CD4-positive, alpha-beta T cell (primary cell): ENCODE data around the gene IFI27. TPM values are rescaled to one million over a fixed set of nuclear protein-coding genes. Genes with fewer than 3 reads are reported as not detected.

ENCODE experiments used
- ATAC-seq: fragments of 200-7000 bp; cut with Tn5 transposase; one replicate; pipeline ENCODE4 v1.10.0; 2022; ENCODE audit warnings: mild to moderate bottlenecking; ENCODE audit not compliant: poor library complexity
- CTCF ChIA-PET: fragments of 350-600 bp; sonication (Branson Sonifier 250); formaldehyde crosslinking; loops from one replicate; lab custom pipeline; 2021; ENCODE audit warnings: antibody characterized with exemption, inconsistent platforms; lab: Charles Lee
- POLR2A ChIA-PET: fragments of 350-600 bp; sonication (Branson Sonifier 250); formaldehyde crosslinking; loops from one replicate; lab custom pipeline; 2021; ENCODE audit warnings: antibody characterized with exemption, inconsistent platforms; lab: Charles Lee
- DNase-seq, 14 experiments: peaks; one replicate each; pipeline ENCODE4 v3.0.0-alpha.2; 2013 to 2020; ENCODE audit warnings: mixed read lengths in 2 of 14
- H3K27ac ChIP-seq, 2 donors: one replicate each; pipeline versions ENCODE4 v1.5.1 to v1.7.0; 2013; ENCODE audit warnings: low read length in 2 of 2, low read depth in 1 of 2, mild to moderate bottlenecking in 1 of 2
- H3K27me3 ChIP-seq, 2 experiments: 1 replicate in 1 of 2; 2 replicates in 1 of 2; pipeline versions ENCODE4 v1.6.1 to v1.7.0; 2013; ENCODE audit warnings: low read length in 2 of 2, control low read depth in 1 of 2, mild to moderate bottlenecking in 1 of 2, moderate library complexity in 1 of 2; ENCODE audit not compliant: insufficient read depth in 2 of 2, control insufficient read depth in 1 of 2
- H3K36me3 ChIP-seq: one replicate; pipeline ENCODE4 v1.6.1; 2013; ENCODE audit warnings: low read length, control low read depth; ENCODE audit not compliant: insufficient read depth
- H3K4me1 ChIP-seq: one replicate; pipeline ENCODE4 v1.6.1; 2013; ENCODE audit warnings: low read length, control low read depth; ENCODE audit not compliant: insufficient read depth
- H3K4me3 ChIP-seq: one replicate; pipeline ENCODE4 v1.5.1; 2013; ENCODE audit warnings: mild to moderate bottlenecking, low read length, moderate library complexity
- H3K9me3 ChIP-seq, 2 experiments: 1 replicate in 1 of 2; 2 replicates in 1 of 2; pipeline versions ENCODE4 v1.6.1 to v1.7.0; 2013; ENCODE audit warnings: low read length in 2 of 2, mild to moderate bottlenecking in 2 of 2, control low read depth in 1 of 2, moderate library complexity in 1 of 2; ENCODE audit not compliant: control insufficient read depth in 1 of 2, insufficient read depth in 1 of 2
- H3K27ac Mint-ChIP-seq: one replicate; pipeline ENCODE4 v1.8.0; 2020; ENCODE audit warnings: mixed read lengths
- H3K27me3 Mint-ChIP-seq: one replicate; pipeline ENCODE4 v1.8.0; 2021; ENCODE audit warnings: mixed read lengths
- H3K36me3 Mint-ChIP-seq: one replicate; pipeline ENCODE4 v1.8.0; 2021; ENCODE audit warnings: low read depth, mixed read lengths
- H3K4me1 Mint-ChIP-seq: one replicate; pipeline ENCODE4 v1.8.0; 2021; ENCODE audit warnings: low read depth, mixed read lengths
- H3K4me3 Mint-ChIP-seq: one replicate; pipeline ENCODE4 v1.8.0; 2020; ENCODE audit warnings: mild to moderate bottlenecking, mixed read lengths
- H3K9me3 Mint-ChIP-seq: one replicate; pipeline ENCODE4 v1.8.0; 2020; ENCODE audit warnings: mixed read lengths
- CTCF ChIP-seq: fragments of 200-600 bp; IDR thresholded peaks from one replicate; pipeline ENCODE4 v1.8.0; 2022; ENCODE audit warnings: antibody characterized with exemption, mild to moderate bottlenecking
- intact Hi-C, 2 experiments: fragments of 100-400 bp; cut with DNase I in 1 of 2; cut with micrococcal nuclease in 1 of 2; formaldehyde crosslinking; loops; one replicate each; pipeline versions ENCODE4 v1.15.1 to v1.9.0; 2023 to 2025; cut with DNase I, micrococcal nuclease
- total RNA-seq, 174 experiments: library from RNA in 2 of 174; stranded (reverse) in 2 of 174; gene quantifications; one replicate each; pipeline ENCODE4 v1.2.3 and lab custom pipeline; 2021 to 2026

The IFI27 gene
- total RNA-seq, 2 experiments from 2014 or later, result 1.7 to 2.2 TPM

GRCh38 chr14:94129111-94129757, 18.7 kb downstream of the IFI27 start, which contains the start of gene IFI27L2:
Gene IFI27L2 (minus strand): TSS chr14:94129604. CDS start chr14:94129564, 40 bp downstream.
- Mint-ChIP-seq H3K4me1 (peaks cover 20% of the 10 kb centered on the region), H3K27me3 (no peaks in the 10 kb centered on the region), H3K4me3 (peak within 1 kb of the TSS; percentile 88), H3K9me3 (no peaks in the 10 kb centered on the region), H3K27ac (peak within 1 kb of the TSS; percentile 45), H3K36me3 (peaks cover 4% of the 10 kb centered on the region)
- TF ChIP-seq CTCF, result peak; percentile 41
- Histone ChIP-seq H3K4me3 (peak within 1 kb of the TSS; percentile 73), H3K4me1 (peaks cover 18% of the 10 kb centered on the region), H3K9me3 (no peaks in the 10 kb centered on the region), H3K27ac (peak within 1 kb of the TSS in 1 of 2 donors; percentile 19), H3K36me3 (no peaks in the 10 kb centered on the region), H3K27me3 (no peaks in the 10 kb centered on the region)
- ATAC-seq (peak; percentile 93), DNase-seq (peak; percentile 27 to 84 (median 51))
- intact Hi-C loops, result loop anchor here in 1 of 2 experiments (2.0 kb wide), 1 partner anchor 46 kb away; no protein-coding TSS in a partner anchor
- POLR2A ChIA-PET, result interaction anchor here (1.1 to 4.7 kb wide), 4 partner anchors 29 to 53 kb away, joined by 4 to 33 read pairs (median 6); partner anchors contain the start of genes DDX24, IFI27L1 and PPP4R4
- CTCF ChIA-PET, result interaction anchor here (0.7 to 1.7 kb wide), 7 partner anchors 44 to 189 kb away, joined by 3 to 4 read pairs (median 3); partner anchors contain the start of gene PPP4R4

GRCh38 chr14:94129758-94130414, 19.4 kb downstream of the IFI27 start:
- H3K9me3 ChIP-seq, result no peaks in the 10 kb centered on the region
- peaks cover 4% of the 10 kb centered on the region for H3K36me3 Mint-ChIP-seq
- H3K36me3 ChIP-seq, result no peaks in the 10 kb centered on the region
- POLR2A ChIA-PET, result interaction anchor here (1.1 to 4.7 kb wide), 3 partner anchors 44 to 52 kb away, joined by 4 to 33 read pairs (median 9); partner anchors contain the start of genes DDX24, IFI27L1 and PPP4R4
- no peak overlapping the region for H3K27ac ChIP-seq
- DNase-seq, result peak in 5 of 14 experiments; percentile 26 to 73 (median 63)
- H3K4me1 ChIP-seq, result peaks cover 18% of the 10 kb centered on the region
- no peaks in the 10 kb centered on the region for H3K27me3 ChIP-seq
- H3K4me3 ChIP-seq, result peak overlapping the region; percentile 73
- intact Hi-C loops, result loop anchor here in 1 of 2 experiments (2.0 to 10.0 kb wide), 2 partner anchors 47 to 425 kb away; no protein-coding TSS in a partner anchor
- H3K9me3 Mint-ChIP-seq, result no peaks in the 10 kb centered on the region
- peaks cover 20% of the 10 kb centered on the region for H3K4me1 Mint-ChIP-seq
- H3K27ac Mint-ChIP-seq, result peak overlapping the region; percentile 45
- no peak for TF ChIP-seq CTCF
- H3K4me3 Mint-ChIP-seq, result peak overlapping the region; percentile 88
- no peaks in the 10 kb centered on the region for H3K27me3 Mint-ChIP-seq
- CTCF ChIA-PET, result interaction anchor here (0.8 to 1.7 kb wide), 5 partner anchors 44 to 159 kb away, joined by 3 to 6 read pairs (median 3); partner anchors contain the start of gene PPP4R4
- ATAC-seq, result peak; percentile 47

- CTCF ChIA-PET, result interaction anchor here (0.6 to 2.2 kb wide), 10 partner anchors 8 to 193 kb away, joined by 3 to 16 read pairs (median 4); partner anchors contain the start of genes DDX24 and IFI27L1
- peaks cover 7% of the 10 kb centered on the region for H3K27me3 Mint-ChIP-seq
- H3K9me3 ChIP-seq, result peaks cover 4 to 9% of the 10 kb centered on the region in 2 experiments
- peak; percentile 33 for ATAC-seq
- no peaks in the 10 kb centered on the region for H3K36me3 ChIP-seq
- POLR2A ChIA-PET, result interaction anchor here (0.6 to 4.7 kb wide), 6 partner anchors 28 to 96 kb away, joined by 3 to 33 read pairs (median 4); partner anchors contain the start of genes DDX24, IFI27L1 and PPP4R4
- no peaks in the 10 kb centered on the region for H3K36me3 Mint-ChIP-seq
- no peak overlapping the region for H3K27ac ChIP-seq
- H3K4me1 Mint-ChIP-seq, result peaks cover 20% of the 10 kb centered on the region
- intact Hi-C loops, result loop anchor here (1.0 to 10.0 kb wide), 5 partner anchors 48 to 422 kb away; partner anchors contain the start of genes DDX24 (in 1 of the 2) and IFI27L1 (in 1 of the 2)
- H3K27ac Mint-ChIP-seq, result no peak overlapping the region
- no peak overlapping the region for H3K4me3 ChIP-seq
- peak overlapping the region; percentile 13 for H3K4me3 Mint-ChIP-seq
- peaks cover 0 to 3% of the 10 kb centered on the region in 2 experiments for H3K27me3 ChIP-seq
- DNase-seq, result peak; percentile 23 to 82 (median 48)
- peak; percentile 87 for TF ChIP-seq CTCF
- no peaks in the 10 kb centered on the region for H3K9me3 Mint-ChIP-seq
- peaks cover 22% of the 10 kb centered on the region for H3K4me1 ChIP-seq
Measured at GRCh38 chr14:94132285-94132887, 21.9 kb downstream of the IFI27 start.
